GM10847 (cell line): ENCODE measurements around the gene FANK1.

Source experiments
- POLR2A ChIP-seq: IDR thresholded peaks from 2 replicates; pipeline ENCODE4 v1.6.1; 2011; ENCODE audit not compliant: insufficient read length; ENCODE audit errors: extremely low read depth

Gene FANK1

DNA sequence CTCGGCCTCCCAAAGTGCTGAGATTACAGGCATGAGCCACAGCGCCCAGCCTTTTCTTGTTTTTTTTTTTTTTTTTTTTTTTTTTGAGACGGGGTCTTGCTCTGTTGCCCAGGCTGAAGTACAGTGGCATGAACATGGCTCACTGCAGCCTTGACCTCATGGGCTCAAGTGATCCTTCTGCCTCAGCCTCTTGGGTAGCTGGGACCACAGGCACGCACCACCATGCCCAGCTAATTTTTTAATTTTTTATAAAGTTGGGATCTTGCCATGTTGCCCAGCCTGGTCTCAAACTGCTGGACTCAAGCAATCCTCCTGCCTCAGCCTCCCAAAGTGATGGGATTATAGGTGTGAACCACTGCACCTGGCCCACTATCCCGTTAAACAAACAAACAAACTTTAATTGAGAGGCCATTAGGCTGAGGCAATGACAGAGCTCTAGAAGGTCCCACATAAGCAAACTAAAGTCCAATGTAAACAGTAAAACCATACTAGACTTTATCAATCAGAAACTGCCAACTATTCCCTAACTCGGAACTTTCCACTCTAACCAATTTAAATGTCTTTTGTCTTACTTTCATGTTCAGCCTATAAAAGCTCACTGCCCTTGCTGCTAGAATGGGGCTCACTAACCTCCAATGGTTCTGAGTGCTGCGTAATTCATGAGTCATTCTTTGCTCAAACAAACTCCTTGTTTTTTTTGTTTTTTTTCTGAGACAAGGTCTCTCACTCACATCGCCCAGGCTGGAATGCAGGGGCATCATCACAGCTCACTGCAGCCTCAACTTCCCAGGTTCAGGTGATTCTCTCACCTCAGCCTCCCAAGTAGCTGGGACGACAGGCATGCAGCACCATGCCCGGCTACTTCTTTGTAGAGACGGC lies 17.2 kb upstream of the FANK1 start:
- TF ChIP-seq POLR2A: no peak

DNA sequence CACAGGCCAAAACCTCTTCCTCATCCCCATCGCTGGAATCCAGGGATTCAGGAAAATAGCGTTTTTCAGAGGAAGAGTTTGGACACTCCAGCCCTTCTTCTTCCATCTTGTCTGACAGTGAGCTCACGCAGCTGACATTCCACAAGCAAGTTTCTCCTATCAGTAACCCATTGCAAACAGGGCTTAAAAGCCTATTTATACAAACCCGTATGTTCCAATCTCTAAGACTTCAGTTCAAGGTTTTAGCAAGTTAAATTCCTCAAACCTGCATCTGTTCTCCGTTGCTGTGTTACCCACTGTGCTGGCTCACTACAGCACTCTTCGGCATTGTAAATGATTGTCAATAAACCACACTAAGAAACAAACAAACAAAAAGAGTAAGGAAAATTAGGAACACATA lies 15.6 kb upstream of the FANK1 start:
- no peak for TF ChIP-seq POLR2A

DNA sequence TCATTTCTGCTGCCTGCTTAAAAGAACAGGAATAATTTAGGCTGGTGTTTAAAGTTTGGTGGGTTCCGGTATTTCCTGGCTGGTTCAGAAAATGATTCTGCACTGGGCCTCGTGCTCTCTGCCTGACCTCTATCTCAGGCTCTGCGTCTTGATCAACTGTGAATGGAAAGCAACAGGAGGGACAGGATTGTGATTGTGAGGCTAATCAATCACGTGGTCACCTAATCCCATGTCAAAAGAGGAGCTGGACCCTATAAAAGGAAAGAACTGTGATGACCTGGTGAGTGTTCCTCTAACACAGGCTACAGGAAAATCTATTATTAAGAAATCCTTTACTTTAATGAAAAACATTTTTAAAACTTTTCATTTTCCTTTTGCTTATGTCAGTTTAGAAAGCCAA lies 15.2 kb upstream of the FANK1 start, which contains the start of gene DHX32:
DHX32 (minus strand) TSS at position 101 of the 400 bp plus-strand sequence. CDS start 468 bp downstream, outside the sequence.
- TF ChIP-seq POLR2A: no peak

DNA sequence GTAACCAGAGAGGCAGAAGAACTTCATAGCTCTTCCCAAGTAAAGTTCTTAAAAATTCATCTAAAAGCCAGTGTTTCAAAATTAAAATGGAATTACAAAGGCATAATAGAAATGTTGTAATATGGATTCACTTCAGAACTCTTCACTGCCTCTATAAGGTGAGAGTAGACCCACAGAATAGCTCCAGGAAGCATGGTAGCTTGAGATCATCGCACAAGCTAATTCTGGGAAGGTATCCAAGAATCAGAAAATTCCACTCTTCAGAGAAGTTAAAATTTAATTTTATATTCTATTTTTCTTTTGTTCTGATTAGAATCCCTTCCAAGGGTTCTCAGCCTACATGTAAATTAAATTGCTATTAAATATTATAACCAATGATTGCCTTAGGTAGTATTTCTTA lies 13.8 kb upstream of the FANK1 start:
- TF ChIP-seq POLR2A: no peak

DNA sequence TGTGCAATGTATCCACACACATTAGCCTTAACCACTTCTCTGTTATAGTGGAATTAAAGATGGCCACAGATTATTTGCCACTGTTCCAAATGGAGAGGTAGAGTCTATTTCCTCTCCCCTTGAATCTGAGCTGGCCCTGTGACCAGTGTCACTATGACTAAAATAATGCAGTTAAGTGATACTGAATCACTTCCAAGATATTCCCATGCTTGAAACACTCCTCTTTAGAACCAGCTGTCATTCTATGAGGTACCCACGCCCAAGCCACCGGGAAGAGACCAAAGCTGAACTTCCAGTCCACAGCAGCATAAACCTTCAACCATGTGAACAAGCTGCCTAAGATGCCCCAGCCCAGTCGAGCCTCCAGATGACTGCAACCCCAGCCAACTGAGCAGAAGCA lies 13.2 kb upstream of the FANK1 start:
- TF ChIP-seq POLR2A: no peak

DNA sequence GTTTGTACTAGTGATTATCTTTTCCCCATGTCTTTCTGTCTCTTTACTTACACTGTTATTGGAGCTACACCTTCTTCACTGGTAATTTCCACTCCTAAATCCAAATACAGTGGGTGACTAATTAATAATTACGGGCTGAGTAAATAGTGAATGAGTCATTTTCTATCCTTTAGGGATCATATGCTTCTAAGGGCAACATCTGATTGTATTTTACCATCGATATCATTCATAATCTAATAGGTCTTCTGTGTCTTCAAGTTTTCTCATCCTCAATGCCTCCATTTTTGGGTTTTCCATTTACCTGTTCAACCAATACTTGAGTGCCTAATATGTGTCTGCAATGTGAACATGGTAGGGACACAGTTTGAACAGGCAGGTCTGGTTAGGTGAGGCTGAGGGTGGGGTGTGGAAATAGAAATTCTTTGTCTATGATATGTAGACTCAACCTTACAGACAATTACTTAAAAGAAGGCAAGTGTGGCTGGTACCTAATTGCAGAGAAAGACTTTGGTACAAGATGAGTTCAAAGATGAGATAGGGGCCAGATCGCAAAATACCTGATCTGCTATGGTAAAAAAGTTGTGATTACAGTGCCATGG lies 9.4 kb upstream of the FANK1 start:
- TF ChIP-seq POLR2A: no peak

DNA sequence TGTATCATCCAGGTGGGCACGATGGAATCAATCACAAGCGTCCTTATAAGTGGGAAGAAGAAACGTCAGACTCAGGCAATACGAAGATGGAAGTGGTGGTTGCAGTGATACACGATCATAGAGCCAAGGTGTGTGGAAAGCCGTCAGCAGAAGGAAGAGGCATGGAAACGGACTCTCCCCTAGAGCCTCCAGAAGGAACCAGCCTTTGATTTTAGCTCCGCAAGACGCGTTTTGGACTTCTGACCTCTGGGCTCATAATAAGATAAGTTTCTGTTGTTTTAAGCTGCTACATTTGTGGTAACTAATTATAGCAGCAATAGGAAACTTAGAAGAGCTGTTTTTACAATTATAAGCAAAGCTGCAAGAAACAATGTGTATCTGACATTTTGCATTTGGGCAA lies 14.8 kb downstream of the FANK1 start:
- no peak for TF ChIP-seq POLR2A

DNA sequence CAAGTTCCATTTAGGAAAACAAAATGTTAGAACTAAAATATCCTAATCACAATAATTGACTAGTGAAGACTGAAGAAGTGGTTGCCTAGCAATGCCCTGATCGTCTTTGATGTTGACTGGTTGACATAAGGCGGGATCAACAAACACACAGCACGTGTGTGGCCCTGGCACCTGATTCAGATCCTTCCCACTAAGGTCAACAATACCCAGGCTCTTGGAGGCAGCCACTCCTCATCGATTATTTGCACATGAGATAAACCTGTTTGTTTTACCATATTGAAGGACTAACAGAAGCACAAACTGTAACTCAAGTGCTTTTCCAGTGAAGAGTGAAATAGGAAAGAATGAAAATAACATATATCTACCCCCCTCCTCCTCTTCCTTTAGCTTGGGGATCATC lies 15.6 kb downstream of the FANK1 start:
- TF ChIP-seq POLR2A: no peak

DNA sequence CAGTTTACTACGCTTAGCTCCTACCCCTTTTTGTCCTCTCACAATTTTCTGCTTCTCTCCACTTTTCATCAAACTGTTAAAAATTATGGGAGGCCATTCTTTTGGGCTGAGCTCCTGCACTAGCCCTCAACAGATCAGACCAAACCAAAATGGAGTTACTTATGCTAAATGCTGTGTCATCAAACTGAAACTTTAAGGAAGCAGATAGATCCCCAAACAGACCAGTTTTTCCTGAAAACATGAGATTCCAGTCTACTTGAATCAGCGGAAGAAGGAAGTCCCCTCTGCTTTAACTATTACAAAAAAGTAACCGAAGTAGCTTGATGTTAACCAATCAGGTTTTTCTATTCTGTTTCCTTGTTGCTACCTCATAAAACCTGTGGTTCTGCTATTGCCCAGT lies 20.6 kb downstream of the FANK1 start:
- no peak for TF ChIP-seq POLR2A

DNA sequence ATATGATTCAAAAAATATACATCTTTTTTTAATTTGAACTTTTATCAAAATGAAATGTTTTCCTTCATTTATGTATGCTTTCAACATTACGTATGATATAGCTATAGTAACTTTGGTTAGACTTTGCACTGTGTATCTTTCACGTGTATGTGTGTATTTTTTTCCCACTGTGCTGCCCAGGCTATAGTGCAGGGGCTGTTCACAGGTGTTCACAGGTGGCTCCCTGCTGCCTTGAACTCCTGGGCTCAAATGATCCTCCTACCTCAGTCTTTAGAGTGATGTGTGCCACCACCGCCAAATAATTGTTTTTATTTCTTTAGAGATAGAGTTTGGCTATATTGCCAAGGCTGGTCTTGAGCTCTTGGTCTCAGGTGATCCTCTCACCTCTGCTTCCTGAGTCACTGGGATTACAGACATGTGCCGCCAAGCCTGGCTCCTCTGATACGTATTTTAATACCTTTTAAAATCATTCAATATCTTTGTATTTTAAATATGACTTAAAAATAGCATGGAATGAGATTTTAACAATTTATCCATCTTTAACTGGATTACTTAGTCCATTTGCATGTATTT lies 29.0 kb downstream of the FANK1 start:
- no peak for TF ChIP-seq POLR2A

DNA sequence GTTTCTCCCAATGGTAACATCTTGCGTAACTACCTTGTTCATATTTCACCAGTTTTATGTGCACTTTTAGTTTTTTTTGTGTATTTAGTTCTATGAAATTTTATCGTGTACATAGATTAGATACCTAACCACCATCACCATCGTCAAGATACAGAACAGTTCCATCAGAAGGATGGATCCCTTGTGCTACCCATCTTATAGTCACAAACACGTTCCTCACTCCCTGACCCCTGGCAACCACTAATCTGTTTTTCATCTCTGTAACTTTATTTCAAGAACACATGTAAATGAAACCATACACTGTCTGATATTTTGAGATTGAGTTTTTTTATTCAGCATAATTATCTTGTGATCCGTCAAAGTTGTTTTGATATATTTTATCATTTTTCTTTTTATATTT lies 29.9 kb downstream of the FANK1 start:
- TF ChIP-seq POLR2A: no peak

DNA sequence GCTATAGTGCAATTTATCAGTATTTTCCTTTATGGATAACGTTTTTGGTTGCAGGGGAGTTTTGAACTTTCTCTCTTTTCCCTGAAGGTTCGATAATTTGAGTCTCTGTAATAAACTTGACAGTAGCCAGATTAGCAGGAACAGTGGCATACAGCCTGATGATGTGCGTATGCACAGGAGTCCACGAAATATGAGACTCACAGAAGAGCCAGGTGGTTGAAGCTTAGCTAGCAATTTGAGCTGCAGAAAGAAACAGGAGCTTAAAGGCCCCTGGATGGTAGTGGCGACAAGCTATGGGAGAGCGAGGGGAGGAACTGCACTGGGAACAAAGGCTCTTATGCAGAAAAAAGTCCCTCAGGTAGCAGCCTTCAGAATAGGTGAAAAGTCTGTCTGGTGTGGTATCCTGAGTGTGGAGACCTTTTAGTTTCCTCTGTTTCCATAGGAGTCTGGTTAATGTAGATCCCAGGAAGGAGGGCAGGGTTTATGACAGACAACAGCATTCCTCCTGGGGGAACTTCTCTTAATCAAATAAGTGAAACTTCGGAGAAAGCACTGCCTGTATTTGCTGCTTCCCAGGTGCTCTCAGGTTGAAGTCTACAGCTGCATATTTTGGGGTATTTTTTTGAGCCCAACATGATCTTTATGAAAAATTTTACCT lies 32.7 kb downstream of the FANK1 start:
- TF ChIP-seq POLR2A: no peak

DNA sequence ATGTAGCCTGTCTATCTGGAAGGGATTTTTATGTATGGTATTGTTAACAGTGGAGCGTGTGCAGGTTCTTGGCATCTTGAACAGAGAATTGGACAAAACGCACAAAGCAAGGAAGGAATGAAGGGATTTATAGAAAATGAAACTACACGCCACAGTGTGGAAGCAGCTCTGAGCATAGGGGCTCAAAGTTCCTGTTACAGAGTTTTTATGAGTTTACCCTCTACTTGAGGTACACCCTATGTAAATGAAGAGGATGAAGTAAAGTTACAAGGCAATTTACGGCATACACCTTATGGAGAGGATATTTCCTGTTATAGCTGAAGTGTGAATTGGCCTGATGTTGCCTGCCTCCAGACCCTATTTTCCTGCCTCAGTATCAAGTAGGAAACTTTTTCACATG lies 33.3 kb downstream of the FANK1 start:
- no peak for TF ChIP-seq POLR2A

DNA sequence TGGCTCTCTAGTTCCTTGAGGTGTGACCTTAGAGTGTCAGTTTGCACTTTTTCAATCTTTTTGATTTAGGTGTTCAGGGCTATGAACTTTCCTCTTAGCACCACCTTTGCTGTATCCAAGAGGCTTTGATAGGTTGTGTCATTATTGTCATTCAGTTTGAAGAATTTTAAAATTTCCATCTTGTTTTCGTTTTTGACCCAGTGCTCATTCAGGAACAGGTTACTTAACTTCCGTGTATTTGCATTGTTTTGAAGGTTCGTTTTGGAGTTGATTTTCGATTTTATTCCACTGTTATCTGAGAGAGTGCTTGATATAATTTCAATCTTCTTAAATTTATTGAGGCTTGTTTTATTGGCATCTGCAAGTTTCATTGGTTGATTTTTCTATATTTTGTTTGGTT lies 37.3 kb downstream of the FANK1 start:
- no peak for TF ChIP-seq POLR2A

DNA sequence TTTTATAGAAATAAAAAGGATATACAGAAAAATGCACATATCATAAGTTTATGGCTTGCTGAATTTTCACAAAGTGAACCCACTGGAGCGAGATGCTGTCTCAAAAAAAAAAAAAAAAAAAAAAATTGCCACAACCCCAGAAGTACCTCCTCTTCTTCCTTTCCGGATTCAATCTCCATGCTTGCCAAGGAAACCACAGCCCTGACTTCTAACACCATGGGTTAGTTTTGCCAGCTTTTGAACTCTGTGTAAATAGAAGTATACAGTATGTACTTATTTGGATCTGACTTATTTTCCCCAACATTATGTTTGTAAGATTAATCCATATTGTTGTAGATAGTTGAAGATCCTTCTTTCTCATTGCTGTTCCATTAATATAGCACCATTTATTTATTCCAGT lies 40.0 kb downstream of the FANK1 start:
- TF ChIP-seq POLR2A: no peak

DNA sequence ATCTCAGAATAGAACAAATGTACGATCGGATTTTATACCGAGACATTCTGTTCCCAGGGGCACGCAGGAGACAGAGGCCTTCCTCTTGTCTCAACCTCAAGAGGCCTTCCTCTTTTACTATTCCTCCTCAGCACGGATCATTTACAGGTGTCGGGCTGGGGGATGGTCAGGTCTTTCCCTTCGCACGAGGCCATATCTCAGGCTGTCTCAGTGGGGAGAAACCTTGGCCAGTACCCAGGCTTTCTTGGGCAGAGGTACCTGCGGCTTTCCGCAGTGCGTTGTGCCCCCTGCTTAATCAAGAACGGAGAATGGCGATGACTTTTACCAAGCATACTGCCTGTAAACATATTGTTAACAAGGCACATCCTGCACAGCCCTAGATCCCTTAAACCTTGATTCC lies 44.2 kb downstream of the FANK1 start:
- no peak for TF ChIP-seq POLR2A
